GM23338 (cell line): ENCODE measurements around the gene FGFRL1. TPM values are rescaled to one million over a fixed set of nuclear protein-coding genes. Genes with fewer than 3 reads are reported as not detected.

Source experiments
- ATAC-seq: fragments of 200-7000 bp; cut with Tn5 transposase; 3 replicates; pipeline ENCODE4 v1.9.1; 2020
- DNase-seq: peaks from one replicate; pipeline ENCODE4 v3.0.0-alpha.2; 2015; ENCODE audit warnings: low spot score
- H2AFZ ChIP-seq: fragments of 200-600 bp; sonication (generic); 2 replicates; pipeline ENCODE4 v1.8.0; 2016; ENCODE audit warnings: antibody characterized with exemption, mild to moderate bottlenecking, moderate library complexity
- H3F3A ChIP-seq: fragments of 200-600 bp; sonication (generic); replicated peaks from 2 replicates; pipeline ENCODE4 v1.8.0; 2017; ENCODE audit warnings: antibody characterized with exemption, mixed run types, low read depth
- H3K27ac ChIP-seq: fragments of 200-600 bp; sonication (generic); 2 replicates; pipeline ENCODE4 v1.6.1; 2016; ENCODE audit warnings: low read depth
- H3K27me3 ChIP-seq: fragments of 200-600 bp; sonication (generic); 2 replicates; pipeline ENCODE4 v1.8.0; 2016; ENCODE audit warnings: mild to moderate bottlenecking, mixed run types, moderate library complexity; ENCODE audit not compliant: insufficient read depth
- H3K36me3 ChIP-seq: fragments of 200-600 bp; sonication (generic); 2 replicates; pipeline ENCODE4 v1.8.0; 2016; ENCODE audit warnings: mild to moderate bottlenecking; ENCODE audit not compliant: insufficient read depth
- H3K4me1 ChIP-seq: fragments of 200-600 bp; sonication (generic); 2 replicates; pipeline ENCODE4 v1.8.0; 2016; ENCODE audit warnings: mild to moderate bottlenecking, moderate library complexity; ENCODE audit not compliant: insufficient read depth
- H3K4me2 ChIP-seq: fragments of 200-600 bp; sonication (generic); 2 replicates; pipeline ENCODE4 v1.7.1; 2017; ENCODE audit warnings: mixed run types
- H3K4me3 ChIP-seq: fragments of 200-600 bp; sonication (generic); 2 replicates; pipeline ENCODE4 v1.6.1; 2016; ENCODE audit warnings: mixed run types
- H3K79me2 ChIP-seq: fragments of 200-600 bp; sonication (generic); replicated peaks from 2 replicates; pipeline ENCODE4 v1.8.0; 2017; ENCODE audit warnings: mild to moderate bottlenecking; ENCODE audit not compliant: insufficient read depth
- H3K9me2 ChIP-seq: fragments of 200-600 bp; sonication (generic); 2 replicates; pipeline ENCODE4 v1.8.0; 2017; ENCODE audit not compliant: insufficient read depth
- H4K20me1 ChIP-seq: fragments of 200-600 bp; sonication (generic); replicated peaks from 2 replicates; pipeline ENCODE4 v1.8.0; 2017; ENCODE audit warnings: mild to moderate bottlenecking; ENCODE audit not compliant: insufficient read depth
- H3K27ac Mint-ChIP-seq: 2 replicates; pipeline ENCODE4 v1.8.0; 2020; ENCODE audit warnings: inconsistent platforms, mild to moderate bottlenecking, moderate library complexity, mixed read lengths
- H3K27me3 Mint-ChIP-seq: 3 replicates; pipeline ENCODE4 v1.8.0; 2022; ENCODE audit warnings: low read depth, mild to moderate bottlenecking, moderate library complexity, mixed read lengths, inconsistent platforms; ENCODE audit not compliant: insufficient read depth, poor library complexity
- H3K36me3 Mint-ChIP-seq: 3 replicates; pipeline ENCODE4 v1.8.0; 2021; ENCODE audit warnings: low read depth, mild to moderate bottlenecking, inconsistent platforms, moderate library complexity, mixed read lengths
- H3K4me1 Mint-ChIP-seq: 3 replicates; pipeline ENCODE4 v1.8.0; 2020; ENCODE audit warnings: mild to moderate bottlenecking, inconsistent platforms, mixed read lengths
- H3K4me3 Mint-ChIP-seq: 3 replicates; pipeline ENCODE4 v1.8.0; 2021; ENCODE audit warnings: moderate library complexity, mild to moderate bottlenecking, inconsistent platforms, mixed read lengths
- H3K9me3 Mint-ChIP-seq: 3 replicates; pipeline ENCODE4 v1.8.0; 2020; ENCODE audit warnings: moderate library complexity, mild to moderate bottlenecking, inconsistent platforms, mixed read lengths
- CTCF ChIP-seq, 2 experiments: fragments of 200-600 bp in 1 of 2; sonication (generic) in 1 of 2; conservative IDR thresholded peaks; 2 replicates each; pipeline versions ENCODE4 v1.5.1 to v1.6.1; 2016 to 2017; ENCODE audit warnings: antibody characterized with exemption in 2 of 2, low read depth in 2 of 2, mild to moderate bottlenecking in 2 of 2, moderate library complexity in 1 of 2
- EZH2 ChIP-seq: fragments of 200-600 bp; sonication (generic); IDR thresholded peaks from one replicate; pipeline ENCODE4 v1.8.0; 2017; ENCODE audit warnings: antibody characterized with exemption, mild to moderate bottlenecking, low read depth; ENCODE audit not compliant: unreplicated experiment
- JUNB ChIP-seq: IDR thresholded peaks from one replicate; pipeline ENCODE4 v1.6.1; 2016; ENCODE audit warnings: antibody characterized with exemption; ENCODE audit not compliant: unreplicated experiment
- NANOG ChIP-seq: IDR thresholded peaks from 2 replicates; pipeline ENCODE4 v1.6.1; 2016; ENCODE audit warnings: antibody characterized with exemption, borderline replicate concordance
- POLR2AphosphoS5 ChIP-seq: IDR thresholded peaks from 2 replicates; pipeline ENCODE4 v1.6.1; 2016; ENCODE audit warnings: antibody characterized with exemption, low read depth
- REST ChIP-seq: IDR thresholded peaks from one replicate; pipeline ENCODE4 v1.6.1; 2018; ENCODE audit warnings: antibody characterized with exemption; ENCODE audit not compliant: unreplicated experiment
- STAT1 ChIP-seq: IDR thresholded peaks from one replicate; pipeline ENCODE4 v1.6.1; 2016; ENCODE audit warnings: antibody characterized with exemption; ENCODE audit not compliant: unreplicated experiment
- ZNF114 ChIP-seq: fragments of 250-450 bp; sonication (Bioruptor Pico); IDR thresholded peaks from 2 replicates; pipeline ENCODE4 v1.5.0; 2020; ENCODE audit warnings: mild to moderate bottlenecking, moderate library complexity
- ZNF462 ChIP-seq: fragments of 250-450 bp; sonication (Bioruptor Pico); IDR thresholded peaks from 2 replicates; pipeline ENCODE4 v1.5.0; 2020; ENCODE audit warnings: mild to moderate bottlenecking, moderate library complexity
- polyA plus RNA-seq: library from polyadenylated mRNA; unstranded; fragments of >200 nt; fragmentation: Nextera tagmentation; extraction: Ambion mirVana; gene quantifications from 2 replicates; pipeline ENCODE4 v1.2.1, GENCODE V29; 2016
- total RNA-seq: library from RNA; depleted of rRNA; stranded (reverse); fragments of >200 nt; shearing (Covaris generic); gene quantifications from 2 replicates; pipeline ENCODE4 v1.2.3, GENCODE V29; 2014

FGFRL1 gene
- total and polyA plus RNA-seq, 2 experiments from 2014 or later: 7.0 to 35.8 TPM

- Mint-ChIP-seq H3K4me1 (peaks cover 3% of the 10 kb centered on the region; the same call in 1 of the 3 replicates), H3K27me3 (peaks cover 3% of the 10 kb centered on the region), H3K27ac (no peak overlapping the region), H3K4me3 (no peak overlapping the region), H3K36me3 (peaks cover 2% of the 10 kb centered on the region; the same call in 1 of the 3 replicates), H3K9me3 (peaks cover 10% of the 10 kb centered on the region; the same call in 2 of the 3 replicates)
- no peaks in the 10 kb centered on the region for H3K27me3 ChIP-seq
- no peak overlapping the region for H3K4me3 ChIP-seq
- no peaks in the 10 kb centered on the region for H3K36me3 ChIP-seq
- no peaks in the 10 kb centered on the region for H3K9me2 ChIP-seq
- ATAC-seq (no peak), DNase-seq (no peak)
- no peak overlapping the region for H3K4me2 ChIP-seq
- H3K27ac ChIP-seq: no peak overlapping the region
- no peaks in the 10 kb centered on the region for H3K4me1 ChIP-seq
- no peak overlapping the region for H2AFZ ChIP-seq
- no peak for TF ChIP-seq REST
- no peak for TF ChIP-seq STAT1
- no peak for TF ChIP-seq ZNF462
- TF ChIP-seq NANOG: no peak
- no peak for TF ChIP-seq ZNF114 (CRISPR knock-in tag)
- no peak for TF ChIP-seq EZH2
- TF ChIP-seq JUNB: no peak
- no peak for TF ChIP-seq CTCF (conservative IDR thresholded peaks at IDR 0.05; ENCODE audit: low read depth in 2 of 2)
- no peak for TF ChIP-seq POLR2AphosphoS5
- no peaks in the 10 kb centered on the region for H3F3A ChIP-seq
- no peaks in the 10 kb centered on the region for H4K20me1 ChIP-seq
- H3K79me2 ChIP-seq: no peaks in the 10 kb centered on the region
Observed at GRCh38 chr4:1075225-1075624, 63.8 kb downstream of the FGFRL1 start.
